Urothelium cell line (cell line): Measurements from ENCODE around the gene LSAMP.
"Not testable (repeated sequence)": the region's sequence is repeated elsewhere in the genome, so short reads cannot be mapped to it uniquely, and the experiment has no call there.

Source experiments
- DNase-seq: peaks from one replicate; pipeline ENCODE4 v3.0.0; 2011; ENCODE audit warnings: low spot score, mixed read lengths
- FAIRE-seq: peaks from 2 replicates; lab custom pipeline; 2011; peaks lifted over from hg19 to GRCh38; lab: Jason Lieb, UNC

LSAMP gene

DNA sequence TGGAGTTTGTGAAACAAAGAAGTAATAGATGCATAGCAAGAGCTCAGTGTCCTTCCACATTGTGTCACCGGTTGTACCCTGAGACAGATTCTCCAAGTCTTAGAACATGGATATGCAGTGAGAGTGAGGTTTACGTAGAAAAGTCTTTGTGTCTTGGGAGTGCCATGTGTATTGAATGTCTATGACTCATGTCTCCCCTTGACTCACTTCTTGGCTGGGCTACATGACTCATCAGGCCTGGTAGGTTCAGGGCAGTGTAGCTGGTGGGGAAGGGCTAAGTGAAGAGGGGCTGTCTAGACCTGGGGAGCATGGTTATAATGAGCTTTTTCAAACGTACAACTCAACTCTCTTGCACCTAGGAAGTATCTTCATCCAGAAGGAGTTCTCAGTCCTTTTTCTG lies 654.5 kb downstream of the LSAMP start:
- FAIRE-seq (peak; percentile 96), DNase-seq (peak; percentile 91)

DNA sequence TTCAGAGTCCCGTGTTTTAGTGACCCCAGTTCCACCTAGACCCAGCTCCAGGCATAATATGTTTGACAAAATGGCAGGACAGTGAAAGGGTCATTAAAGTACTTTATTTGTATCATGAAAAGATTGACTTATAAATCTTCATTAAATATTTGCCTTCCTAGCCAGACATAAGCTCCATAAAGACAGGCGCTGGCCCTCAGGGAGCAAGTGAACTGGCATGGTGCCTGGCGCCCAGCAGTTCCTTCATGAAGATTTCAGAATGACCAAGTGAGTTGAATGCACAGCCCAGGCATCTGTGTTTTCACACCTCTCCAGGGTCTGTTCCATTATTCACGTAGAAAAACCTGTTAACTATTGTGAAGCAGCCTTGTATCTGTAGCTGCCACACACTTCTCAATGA lies 655.8 kb downstream of the LSAMP start:
- FAIRE-seq (no peak), DNase-seq (no peak)

DNA sequence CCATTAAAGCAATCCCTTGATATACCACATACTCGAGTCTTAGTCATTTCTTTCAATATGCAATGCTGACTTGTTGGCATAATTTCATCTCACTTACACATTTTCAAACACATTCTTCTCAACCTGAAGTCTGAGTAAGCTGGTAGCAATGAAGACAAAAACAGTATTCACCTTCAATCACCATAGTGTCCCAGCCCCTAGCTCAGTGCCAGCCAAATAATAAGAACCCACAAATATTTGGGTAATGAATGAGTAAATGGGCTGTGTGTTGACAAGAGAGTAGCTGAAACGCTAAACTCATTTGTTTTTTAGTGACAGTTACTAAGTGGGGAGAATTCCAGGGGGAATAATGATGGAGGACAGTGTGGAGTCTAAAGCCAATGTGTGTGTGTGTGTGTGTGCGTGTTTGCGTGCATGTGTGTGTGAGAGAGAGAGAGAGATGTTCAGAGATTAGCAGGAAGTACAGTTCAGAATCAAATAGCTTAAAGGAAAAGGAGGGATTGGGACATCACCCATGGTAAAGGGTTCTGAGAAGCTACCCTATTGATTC lies 656.3 kb downstream of the LSAMP start:
- FAIRE-seq = peak; percentile 90
- DNase-seq = peak; percentile 67

DNA sequence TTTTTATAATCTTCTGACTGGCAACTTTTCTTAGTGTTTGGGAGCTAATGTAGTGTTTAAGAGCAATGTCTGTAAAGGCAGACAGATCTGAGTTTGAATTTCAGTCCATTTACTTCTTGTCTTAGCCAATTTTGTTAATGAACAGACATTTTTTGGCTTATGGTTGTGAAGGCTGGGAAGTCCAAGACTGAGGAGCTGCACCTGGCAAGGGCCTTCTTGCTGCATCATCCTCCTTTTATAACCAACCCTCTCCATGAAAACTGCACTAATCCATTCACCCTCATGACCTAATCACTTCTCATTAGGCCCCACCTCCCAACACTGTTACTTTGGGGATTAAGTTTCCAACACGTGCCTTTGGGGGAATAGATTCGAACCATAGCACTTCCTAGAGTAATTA lies 657.5 kb downstream of the LSAMP start:
- FAIRE-seq = no peak
- DNase-seq = no peak

DNA sequence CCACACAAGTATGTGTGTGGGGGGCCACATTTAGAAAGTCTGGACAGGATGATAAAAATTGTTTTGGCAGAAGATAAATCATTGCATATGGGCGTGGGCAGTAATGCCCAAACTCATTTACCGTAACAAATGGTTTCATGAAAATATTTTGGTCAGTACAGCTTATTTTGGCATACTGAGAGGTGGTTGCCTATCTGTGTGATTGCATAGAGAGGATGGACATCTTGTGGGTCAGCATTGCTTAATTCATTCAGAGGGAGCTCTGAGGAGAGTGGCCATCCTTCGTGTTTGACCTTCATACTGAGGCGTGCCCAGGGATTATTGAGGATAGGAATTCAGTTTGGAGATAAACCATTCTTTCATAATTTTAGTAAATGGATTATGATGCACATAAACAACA lies 659.5 kb downstream of the LSAMP start:
- FAIRE-seq = no peak
- DNase-seq = no peak

DNA sequence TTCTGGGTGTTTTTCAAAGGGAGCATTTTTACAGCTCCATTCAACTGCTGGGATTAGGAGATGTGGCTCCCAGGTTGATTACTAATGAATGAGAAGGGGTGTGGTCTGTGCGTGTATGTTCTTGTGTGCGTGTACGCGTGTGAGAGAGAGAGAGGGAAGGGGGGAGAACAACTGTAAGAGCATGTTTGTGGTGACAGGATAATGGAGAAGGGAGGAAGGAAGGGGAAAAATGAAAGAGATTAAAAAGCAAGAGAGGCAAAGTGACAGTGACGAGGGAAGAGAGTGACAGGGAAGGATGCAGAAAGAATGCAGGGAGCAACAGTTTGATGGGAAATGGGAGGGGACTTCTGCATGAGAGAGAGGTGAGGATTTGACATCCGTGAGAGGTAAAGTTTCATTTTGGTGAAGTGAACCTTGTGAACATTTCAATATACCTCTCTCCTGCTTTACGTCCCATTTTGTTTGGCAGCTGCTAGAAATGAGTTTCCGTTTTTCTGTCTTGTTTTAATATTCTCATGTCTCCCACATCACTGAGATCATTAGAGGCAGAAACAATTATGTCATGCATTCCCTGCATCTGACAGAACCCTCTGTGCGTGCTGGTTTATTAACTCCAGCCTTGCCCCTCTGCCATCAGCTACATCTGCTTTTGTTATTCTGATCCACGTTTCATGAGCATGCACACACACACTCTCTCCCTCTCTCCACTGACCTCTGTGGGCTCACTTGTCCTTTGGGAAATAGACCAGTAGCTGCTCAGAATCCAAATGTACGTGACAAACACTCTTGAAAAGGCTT lies 660.3 kb downstream of the LSAMP start:
- DNase-seq = no peak
- FAIRE-seq = no peak

DNA sequence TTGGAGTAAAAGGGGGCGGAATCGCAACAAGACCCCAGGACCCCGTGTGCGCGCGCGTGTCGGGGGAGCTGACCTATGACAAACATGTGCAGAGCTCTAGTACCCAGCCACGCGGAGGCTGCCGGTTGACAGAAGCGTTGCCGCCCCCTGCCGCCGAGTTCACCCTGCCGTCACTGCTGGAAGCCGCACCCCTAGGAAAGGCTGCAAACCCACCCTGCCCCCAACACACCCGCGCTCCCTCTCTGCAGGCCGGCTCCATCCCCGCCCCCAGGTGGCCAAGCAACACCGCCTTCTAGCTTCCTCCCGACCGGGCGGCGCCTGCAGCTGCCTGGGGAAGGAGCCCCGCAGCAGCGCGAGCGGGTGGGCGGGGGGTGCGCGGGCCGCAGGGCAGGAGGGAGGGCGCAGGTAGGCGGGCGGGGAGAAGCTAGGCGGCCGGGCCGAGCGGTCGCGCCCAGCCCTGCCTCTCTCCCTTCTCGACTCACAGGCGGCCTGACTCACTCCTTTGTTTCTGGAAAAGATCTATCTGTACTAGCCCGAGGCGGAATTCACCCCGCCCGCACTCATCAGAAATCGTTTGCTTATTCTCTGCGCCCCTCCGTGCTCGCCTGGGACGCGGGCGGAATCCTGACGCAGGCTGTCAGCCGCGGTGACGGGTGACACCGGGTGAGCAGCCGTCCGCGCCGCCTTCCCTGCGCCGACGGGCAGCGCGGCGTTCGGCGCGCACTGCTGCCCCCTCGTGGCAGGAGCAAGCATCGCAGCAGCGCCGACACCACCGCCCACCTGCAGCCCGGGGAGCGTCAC lies 661.1 kb downstream of the LSAMP start:
- FAIRE-seq (peak; percentile 99), DNase-seq (peak; percentile 93)

DNA sequence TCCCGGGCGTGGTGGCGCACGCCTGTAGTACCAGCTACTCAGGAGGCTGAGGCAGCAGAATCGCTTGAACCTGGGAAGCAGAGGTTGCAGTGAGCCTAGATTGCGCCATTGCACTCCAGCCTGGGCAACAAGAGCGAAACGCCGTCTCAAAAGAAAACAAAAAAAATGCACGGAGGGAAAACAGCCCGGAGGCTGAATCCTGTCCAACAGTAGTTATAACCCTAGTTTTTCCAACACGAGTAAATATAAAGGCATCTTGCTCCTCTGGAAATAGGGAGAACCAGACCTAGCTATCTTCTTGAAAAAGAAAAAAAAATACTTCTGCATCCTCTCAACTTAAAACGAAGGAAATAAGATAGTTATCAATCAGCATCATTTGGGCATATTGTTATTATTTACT lies 661.9 kb downstream of the LSAMP start:
- DNase-seq, FAIRE-seq: not testable (repeated sequence)

DNA sequence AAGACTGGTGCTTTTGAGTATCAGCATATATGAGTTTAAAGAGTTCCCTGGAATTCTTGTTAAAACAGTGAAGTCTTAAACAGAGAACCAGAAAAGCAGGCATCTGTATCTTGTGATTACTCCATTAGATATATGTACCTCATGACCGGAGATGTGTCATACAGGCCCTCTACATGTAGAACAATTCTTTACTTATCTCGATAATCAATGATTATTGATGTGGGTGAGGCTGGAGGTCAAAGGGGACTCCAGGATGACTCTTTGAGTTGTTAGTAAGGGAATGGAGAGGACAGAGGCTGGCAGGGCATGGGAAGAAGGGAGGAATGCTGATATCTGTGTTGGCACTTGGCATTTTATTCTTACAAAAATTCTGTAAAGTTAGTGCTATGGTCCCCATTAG lies 666.3 kb downstream of the LSAMP start:
- FAIRE-seq = no peak
- DNase-seq = no peak

DNA sequence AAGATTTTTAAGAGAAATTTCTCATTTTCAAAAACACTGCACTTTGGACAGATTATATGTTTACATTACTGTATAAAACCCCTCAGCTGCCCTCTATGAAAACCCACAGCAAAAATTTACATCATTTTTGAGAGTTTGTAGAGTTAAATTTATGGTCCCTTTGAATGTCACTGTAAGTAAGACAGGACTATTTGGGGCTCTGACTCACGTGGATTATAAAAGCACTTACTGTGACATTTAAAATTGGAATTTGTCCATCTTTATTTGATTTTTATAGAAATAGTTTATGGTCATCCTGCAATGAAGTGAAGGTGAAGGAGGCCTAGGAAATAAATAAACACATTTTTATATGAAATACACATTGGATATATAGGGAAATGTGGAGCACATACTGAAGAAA lies 672.3 kb downstream of the LSAMP start:
- DNase-seq = no peak

DNA sequence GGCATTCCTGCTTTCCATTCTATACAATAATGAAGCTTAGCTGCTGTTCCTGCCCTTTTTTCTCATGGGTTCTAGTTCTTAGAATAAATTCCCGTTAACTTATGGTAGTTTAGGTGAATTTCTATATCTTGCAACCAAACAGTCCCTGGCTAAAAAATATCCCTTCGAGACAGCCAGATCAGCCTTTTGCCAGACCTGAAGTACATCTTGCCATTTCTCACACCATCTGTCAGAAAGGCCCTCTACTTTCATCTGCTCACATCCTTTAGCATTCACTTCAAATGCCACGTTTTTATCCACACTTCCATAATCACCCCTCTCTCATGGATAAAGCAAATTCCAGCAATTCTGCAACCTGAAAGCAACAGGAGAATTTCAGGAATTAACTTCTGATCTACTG lies 676.6 kb downstream of the LSAMP start:
- no peak for FAIRE-seq

More for the DNA sequence above, 672.3 kb downstream of the LSAMP start:
- FAIRE-seq = no peak

DNA sequence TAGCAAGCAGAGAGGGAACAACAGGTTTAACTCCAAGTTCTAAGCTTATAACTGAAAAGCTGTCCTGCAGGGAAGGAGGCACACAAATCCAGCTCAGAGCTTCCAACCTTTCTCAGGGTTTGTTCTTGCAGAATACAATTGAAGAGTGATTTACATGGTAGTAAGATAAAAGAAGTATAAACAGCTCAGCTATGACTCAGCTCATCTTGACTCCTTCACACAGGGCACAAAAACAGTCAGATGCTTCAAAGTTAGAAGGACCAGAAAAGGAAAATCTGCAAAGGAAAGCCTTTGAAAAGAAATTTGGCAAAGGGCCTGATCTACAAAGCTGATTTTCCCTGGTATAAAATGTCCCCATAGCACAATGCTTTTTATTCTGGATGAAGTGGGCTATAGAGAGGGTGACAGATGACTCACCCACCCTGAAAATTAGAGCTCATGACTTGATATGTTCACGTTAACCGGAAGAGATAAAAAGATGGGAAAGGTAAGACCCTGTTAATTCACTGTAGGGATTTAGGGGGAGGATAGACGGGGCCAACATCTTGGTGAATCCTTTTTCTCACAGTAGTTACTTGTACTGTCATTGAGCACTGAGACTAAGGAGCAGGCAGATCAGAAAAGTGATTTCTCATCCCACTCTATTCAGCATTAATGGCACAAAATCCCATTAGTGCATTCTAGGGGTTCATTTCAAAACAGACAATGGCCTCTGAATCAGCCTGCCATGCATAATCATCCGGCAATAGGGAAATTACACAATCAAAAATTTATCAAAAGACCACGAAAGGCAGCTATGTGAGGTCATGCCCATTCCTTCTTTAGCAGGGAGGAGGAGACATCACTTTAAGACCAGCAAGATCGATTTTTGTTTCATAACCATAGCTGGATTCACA lies 678.5 kb downstream of the LSAMP start:
- DNase-seq = no peak
- no peak for FAIRE-seq

More for the DNA sequence above, 676.6 kb downstream of the LSAMP start:
- DNase-seq = no peak

DNA sequence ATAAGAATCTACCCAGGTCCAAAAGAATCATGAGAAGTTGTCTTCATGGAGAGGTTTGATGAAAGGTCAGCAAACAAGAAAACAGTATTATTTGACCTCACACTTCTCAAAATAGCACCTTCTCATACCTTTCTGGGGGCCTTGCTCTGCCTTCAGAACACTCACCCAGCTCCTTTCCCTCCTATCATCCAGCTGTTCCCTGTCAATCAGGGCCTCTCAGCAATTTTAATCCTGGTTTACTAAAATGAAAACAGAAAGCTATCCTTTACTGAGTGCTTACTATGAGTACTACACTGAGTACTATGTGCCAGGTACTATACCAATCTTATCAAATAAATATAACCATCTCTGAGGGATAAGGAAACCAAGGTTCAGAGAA lies 683.4 kb downstream of the LSAMP start:
- FAIRE-seq (no peak), DNase-seq (no peak)

DNA sequence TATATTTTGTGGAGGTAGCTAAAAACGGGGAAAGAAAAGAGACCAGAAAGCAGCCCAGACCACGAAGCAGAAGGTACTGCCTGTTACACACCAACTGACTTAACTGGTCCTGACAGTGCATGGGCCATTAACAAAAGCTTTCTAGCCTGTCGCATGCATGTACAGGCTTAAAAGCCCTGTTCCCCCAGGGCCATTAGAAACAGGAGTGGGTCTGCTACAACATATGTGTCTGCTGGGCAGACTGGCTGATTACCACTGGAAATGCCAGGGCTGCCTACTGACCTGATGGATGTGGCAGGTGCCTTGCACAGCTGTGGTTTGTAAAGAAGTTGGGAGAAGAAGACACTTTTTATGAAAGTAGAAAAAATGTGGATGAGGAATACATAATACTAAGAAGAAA lies 684.6 kb downstream of the LSAMP start:
- FAIRE-seq = no peak
- no peak for DNase-seq

DNA sequence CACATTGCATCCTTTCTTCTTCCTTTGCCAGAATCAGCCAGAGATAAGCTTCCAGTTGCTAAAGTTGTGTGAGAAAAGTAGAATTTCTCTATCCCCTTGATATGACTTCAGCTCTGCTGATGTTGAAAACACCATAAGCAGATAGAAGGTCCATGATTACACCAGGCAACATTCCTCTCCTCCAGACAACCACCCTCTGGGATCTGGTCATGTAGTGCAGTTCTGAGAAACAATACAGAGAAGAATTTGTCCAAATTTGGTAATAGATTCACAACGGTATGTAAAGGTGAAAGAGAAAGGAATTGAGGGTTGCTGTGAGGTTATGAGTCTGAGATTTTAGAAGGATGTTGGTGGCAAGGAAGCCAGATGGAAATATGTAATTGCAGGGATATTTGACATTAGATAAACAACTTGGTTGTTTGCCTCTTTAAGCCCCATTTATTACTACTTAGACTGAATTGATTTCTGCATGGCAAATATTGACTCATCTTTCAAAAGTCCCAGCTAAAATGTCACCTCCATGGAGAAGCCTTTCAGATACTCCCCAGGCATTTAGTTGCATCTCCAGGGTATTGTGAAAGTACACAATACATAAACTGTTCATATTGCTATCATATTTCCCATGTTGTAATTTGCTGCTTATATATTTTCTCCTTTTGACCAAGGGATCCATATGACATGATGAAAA lies 687.1 kb downstream of the LSAMP start:
- FAIRE-seq = no peak

DNA sequence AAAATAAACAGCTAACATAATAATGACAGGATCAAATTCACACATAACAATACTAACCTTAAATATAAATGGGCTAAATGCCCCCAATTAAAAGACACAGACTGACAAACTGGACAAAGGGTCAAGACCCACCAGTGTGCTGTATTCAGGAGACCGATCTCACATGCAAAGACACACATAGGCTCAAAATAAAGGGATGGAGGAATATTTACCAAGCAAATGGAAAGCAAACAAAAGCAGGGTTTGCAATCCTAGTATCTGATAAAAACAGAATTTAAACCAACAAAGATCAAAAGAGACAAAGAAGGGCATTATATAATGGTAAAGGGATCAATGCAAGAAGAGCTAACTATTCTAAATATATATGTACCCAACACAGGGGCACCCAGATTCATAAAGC lies 692.3 kb downstream of the LSAMP start:
- not testable (repeated sequence) for FAIRE-seq

More for the DNA sequence above, 687.1 kb downstream of the LSAMP start:
- DNase-seq = no peak

More for the DNA sequence above, 692.3 kb downstream of the LSAMP start:
- DNase-seq = not testable (repeated sequence)
